HG02571 (cell line): ENCODE measurements around the gene FHIT.

Experiments
- ATAC-seq: cut with Tn5 transposase; IDR thresholded peaks from one replicate; pipeline ENCODE4 v1.9.1; 2021; ENCODE audit warnings: mild to moderate bottlenecking, moderate library complexity; ENCODE audit not compliant: unreplicated experiment

Gene FHIT

DNA sequence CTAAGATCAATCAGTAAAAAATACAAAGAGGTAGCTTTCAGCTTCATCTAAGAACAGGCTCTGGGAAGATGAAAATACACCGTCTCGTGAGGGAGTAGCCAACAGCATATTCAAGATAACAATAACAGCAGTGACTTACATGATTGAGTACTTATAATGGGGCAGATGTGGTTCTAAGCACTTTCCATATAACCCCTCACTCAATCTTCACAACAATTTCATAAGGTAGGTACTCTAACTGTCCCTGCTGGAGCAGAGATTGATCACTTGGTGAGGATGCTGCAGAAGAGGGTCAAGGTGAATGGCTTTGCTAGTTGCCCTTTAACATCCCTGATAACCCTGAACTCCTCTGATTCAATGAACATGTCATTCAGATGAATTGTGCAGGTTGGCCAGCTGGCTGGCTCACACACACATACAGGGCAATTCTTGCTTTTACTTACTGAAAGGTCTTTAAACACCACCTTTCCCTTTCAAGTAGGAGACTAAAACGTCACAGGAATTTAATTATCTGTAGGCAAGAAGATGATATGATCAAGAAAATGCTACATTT lies 1217.3 kb downstream of the FHIT start:
- ATAC-seq = no peak

DNA sequence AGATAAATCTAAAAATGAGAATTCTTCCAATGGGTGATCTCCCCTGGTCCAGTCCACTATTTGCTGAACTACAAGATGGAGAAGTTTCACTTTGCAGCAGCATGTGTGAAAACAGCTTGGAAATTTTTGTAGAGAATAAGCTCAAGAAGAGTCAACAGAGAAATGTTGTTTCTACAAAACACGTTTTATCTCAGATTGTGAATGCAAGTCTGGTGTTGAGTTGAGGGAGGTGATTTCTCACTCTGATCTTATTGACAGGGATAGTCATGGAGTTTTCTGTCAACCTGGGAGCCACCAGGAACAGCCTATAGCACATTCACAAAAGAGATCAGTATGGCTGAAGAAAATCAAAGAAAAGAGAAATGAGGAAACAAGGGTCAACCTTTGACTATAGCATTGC lies 1220.3 kb downstream of the FHIT start:
- ATAC-seq = no peak

DNA sequence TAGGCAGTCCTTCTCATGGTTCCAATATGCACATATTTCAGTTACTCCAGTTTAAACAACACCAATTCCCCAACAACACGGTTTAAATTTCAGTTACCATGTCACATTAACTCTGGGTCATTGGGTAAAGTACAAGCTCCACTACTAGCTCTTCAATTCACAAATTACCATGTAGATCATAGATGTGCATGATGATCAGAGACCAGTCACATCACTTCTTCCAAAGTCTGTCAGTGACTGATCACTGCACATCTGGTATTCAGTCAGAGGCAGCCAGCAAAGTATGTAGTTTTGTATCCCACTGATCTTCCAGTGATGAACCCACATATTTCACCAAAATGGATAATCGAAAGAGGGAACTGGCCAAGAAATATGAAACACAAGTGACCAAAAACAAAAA lies 1223.0 kb downstream of the FHIT start:
- ATAC-seq = no peak

DNA sequence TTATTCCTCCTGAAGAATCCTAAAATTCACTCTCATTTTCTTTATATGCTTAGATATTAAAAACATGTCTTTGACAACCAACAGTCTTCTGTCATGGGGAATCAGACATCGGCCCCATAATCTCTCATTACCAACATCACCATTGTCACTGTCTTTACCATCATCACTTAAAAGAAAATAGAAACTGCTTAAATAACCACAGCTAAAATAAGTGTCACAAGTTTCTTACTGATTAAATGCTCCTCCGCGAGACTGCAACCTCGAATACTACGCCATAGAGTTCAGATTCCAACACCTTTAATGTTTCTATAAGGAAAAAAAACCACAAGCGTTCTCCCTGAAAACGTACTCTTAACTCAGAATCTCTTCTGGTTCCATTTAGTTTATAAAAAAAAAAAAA lies 1223.9 kb downstream of the FHIT start:
- no peak for ATAC-seq

DNA sequence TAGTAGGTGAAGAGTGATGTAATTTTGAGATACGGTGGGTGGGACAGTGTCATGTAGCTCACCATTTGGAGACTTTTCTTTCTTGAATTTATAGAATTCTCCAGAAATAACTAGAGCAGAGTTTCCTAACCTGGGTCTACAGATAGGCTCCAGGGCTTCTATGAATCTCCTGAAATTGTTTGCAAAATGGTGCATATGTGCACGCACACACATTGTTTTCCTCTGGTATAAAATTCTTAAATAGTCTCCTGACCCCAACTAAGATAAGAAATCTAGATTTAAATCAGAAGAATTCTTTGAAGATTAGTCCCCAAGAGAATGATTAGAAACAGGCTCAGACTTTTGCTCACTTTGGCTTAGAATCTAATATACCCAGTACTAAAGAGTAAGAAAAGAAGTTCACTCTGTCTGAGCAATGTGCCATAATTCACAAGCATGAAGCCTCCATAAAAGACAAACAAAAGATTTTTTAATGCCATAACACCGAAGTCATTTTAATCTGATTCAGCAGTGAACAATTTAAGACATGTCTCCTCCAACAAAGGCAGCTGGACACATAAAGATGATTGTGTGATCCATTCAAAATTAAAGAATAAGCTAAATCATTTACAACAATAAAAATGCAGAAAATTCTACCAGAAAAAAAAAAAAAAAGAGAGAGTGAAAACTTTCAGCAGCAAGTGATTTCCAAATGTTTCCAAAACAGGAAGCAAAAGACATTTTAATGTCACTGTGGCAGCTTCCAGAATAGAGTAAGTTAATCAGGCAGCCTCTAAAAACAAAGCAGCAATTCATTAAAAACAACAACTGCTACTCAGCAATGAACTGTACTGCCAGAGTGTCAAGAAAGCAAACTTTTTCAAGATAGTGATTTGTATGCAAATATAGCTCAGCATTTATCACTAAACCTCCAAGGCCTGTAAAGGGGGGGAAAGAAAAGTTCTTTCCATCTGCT lies 1225.9 kb downstream of the FHIT start:
- ATAC-seq = no peak

DNA sequence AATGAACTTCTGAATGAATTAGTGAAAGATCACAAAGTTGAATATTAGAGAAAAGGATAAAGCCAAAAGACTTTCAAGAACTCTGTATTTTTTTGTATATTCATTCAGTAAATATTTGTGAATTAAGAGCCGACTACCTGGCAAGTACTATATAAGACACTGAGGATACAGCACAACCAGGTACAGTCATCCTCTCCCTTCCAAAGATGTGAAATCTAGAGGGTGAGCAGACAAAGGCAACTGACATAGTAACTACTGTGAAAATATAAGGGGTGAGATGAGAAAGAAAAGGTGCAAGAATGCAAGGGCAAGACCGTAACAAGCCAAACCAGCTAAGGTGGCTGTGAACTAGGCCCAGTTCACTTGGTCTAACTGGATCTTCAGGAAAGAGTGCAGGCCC lies 1226.9 kb downstream of the FHIT start:
- no peak for ATAC-seq

DNA sequence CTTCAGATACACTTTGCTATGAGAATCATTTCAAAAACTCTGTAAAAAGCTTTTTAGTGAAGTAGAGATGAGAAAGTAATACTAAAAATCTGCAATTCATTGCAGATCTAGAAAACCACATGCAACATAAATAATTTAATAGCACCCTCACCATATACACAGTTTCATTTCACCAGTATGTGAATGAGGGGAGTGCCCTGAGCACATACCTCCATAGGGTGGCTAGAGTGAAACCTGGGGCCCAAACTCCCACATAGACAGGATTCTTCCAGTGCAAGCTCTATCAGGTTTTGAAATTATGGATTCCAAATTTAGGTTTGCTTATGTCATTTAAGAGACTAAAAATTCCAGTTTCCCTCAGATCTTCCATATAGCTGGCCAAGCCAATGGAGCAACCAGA lies 1228.1 kb downstream of the FHIT start:
- no peak for ATAC-seq

DNA sequence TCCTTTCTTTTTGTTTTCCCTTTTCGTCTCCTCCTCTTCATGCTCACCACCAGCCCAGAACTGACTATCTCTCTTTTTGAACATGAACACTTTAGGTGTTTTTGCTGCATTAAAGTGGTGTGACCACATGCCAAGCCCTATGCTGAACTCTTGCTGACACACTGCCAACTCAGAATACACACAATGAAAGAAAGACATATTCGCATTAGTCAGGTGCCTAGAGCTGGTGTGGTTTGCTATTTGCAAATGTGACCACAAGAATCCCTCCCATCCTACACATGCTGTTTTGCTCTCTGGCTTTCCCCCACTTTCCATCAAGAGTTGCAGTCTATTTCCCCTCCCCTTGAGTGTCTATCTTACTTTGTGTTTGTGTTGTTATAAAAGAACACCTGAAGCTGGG lies 1233.6 kb downstream of the FHIT start:
- ATAC-seq = no peak

DNA sequence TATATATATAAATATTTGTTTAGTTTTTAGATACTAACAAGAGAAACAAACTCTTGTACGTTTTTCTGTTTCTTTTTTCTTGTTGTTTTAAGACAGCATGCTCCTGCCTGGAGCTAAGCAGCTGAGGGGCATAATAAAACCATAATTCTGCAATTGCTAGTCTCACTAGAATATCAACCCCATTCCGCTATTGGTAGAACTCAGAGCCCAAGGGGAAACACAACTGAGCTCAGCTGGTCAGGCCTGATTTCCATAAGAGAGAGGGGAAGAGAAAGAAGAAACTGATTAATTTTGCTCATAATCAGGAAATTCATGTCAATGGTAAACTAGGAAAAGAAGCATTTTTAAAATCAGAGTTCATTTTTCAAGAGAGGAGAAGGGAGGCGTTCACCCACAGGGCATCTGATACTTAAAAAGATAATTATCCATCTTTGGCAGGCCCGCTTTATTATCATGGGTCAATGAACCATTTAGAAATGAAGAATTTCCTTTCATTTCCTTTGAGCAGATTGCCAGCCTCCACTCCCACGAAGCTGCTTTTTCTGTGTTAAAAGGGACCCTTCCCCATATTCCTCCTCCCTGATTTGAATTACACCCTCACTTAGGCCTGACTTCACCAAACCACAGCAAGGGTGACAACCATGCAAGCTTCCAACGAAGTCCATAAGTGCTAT lies 1236.1 kb downstream of the FHIT start:
- no peak for ATAC-seq

DNA sequence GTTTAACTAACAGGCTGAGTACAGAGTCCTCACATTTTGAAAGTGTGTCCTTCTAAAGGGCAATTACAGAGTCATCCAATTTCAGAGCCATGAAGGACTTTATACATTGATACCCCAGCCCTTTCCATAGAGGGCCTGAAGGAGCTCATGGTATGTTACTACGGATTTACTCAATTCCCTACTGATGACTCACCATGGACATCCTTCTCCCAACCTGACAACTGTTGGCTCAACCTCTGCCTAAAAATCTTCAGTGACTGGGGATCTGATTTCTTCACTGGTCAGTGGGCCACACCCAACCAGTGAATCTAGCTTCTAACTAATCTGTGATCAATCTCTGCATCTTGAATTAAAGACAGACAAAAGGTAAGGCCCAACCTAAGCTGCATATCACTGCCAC lies 1238.0 kb downstream of the FHIT start:
- no peak for ATAC-seq

DNA sequence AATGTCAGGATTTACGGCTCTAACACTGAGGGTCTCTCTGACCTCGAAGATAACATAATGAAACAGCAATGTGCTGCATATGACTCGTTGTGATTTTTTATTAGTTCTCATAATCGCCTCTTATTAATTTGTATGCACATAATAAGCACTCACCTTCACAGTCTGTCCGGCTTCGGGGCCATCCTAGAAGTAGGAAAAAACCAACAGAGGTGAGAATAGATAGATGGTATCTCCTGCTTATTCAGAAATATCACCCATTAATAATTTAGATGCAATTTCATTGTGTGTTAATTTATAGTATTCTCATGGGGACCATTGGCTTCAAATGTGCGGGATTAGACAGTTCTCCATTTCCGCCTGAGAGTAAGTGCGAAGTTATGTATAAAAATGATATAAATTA lies 1240.0 kb downstream of the FHIT start:
- no peak for ATAC-seq

DNA sequence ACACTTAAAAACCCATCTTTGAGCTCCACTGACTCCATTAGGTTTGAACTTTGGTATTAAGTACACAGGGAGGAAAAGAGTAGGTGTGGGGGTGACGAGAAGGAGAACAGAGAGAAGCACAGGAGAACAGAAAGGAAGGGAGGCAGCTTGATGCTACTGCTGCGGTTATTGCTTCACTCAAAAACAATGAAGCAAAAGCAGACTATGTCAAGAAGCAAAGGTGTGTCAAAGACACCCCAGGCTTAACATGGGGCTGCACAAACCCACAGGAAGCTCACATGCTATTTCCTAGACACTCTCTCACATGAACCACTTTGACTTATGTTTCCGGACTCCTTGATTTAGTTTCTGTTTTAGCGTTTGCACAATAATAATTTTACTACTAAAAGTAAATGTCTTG lies 1240.5 kb downstream of the FHIT start:
- ATAC-seq = no peak

DNA sequence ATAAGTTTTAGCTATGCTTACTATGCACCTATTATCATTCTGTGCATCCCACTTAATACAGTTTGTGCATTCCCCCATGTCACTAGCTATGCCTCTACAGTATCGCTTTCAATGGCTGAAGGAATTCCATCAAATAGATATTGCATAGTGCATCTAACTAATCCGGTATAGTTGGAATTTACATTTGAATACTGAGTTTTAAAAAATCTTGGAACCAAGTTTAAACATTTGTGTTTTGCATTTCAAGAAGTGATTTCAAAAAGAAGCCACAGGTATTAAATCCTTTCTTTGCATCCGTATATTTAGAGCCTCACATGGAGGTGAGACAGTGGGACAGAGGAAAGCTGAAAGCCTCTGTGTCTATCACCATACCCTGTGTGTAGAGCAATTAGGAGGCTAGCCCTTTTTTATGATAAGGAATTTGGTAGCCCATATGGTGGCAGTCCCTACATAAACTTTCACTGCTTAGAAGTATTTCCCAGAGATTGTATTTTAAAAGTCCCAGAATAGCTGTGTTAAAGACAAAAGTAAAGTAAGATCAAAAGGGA lies 1241.2 kb downstream of the FHIT start:
- no peak for ATAC-seq

DNA sequence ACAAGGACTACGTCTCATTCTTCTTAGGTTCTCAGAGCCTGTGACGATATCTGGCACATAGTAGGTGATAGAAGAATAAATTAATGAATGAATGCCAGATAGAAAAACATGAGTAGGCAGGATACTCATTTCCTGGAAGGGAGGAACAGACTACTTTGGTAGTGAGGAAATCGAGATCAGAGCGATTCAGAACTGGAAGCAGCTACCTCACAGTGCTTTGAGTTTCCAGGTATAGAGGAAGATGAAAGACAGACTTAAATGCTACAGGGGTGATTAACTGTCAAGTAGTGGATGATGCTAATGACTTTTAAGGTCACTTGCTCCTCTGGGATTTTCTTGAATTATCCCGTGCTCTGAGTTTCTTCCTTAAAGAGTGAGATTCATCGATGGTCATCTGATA lies 1249.9 kb downstream of the FHIT start:
- ATAC-seq = no peak

DNA sequence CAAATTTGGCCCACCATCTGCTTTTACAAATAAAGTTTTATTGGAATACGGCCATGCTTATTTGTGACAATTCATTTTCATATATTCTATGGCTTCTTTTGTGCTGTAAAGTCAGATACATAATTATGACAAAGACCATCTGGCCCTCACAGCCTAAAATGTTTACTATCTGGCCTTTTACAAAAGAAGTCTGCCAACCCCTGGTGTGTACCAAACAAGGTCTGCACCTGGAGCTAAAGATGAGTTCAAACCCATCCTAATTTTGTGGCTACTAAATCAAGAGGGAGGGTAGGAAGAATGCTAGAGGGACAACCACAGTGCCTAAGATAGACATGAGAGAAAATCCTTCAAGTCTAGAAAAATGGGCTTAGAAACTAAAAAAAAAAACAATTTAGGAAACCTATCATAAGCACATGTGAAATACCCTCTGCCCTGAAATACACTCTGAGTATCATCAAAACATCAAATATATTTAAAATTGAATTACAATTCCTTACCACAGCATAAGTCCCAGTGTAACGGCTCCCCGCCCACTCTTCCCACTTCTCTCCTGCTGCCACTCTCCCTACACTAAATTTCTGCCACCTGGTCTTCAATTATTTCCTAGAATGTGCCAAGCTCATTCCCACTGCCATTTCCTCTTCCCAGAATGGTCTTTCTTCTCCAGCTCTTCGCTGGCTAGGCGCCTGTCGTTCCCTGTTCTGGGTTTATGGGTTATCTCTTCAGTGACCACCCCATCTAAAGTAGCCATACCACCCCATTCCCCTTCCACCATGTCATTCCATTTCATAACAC lies 1250.7 kb downstream of the FHIT start:
- no peak for ATAC-seq

DNA sequence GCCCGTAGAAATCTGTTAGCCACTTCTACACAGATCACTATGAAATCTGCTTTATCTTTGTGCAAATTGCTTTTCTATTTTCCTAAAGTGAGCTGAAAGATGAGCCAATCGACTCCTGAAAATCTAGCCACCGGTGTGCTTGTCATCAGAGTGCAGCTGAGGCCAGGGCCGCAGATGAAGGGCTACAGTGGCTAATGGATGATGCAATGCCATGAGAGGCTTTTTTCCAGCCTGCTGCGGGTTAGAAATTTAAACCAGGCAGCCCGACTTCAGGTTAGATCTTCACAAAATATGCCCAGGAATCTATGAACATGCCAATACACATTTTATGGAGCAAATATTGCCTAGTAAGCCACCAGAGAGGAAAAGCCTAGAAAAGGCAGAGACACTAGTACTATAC lies 1253.2 kb downstream of the FHIT start:
- ATAC-seq = no peak

DNA sequence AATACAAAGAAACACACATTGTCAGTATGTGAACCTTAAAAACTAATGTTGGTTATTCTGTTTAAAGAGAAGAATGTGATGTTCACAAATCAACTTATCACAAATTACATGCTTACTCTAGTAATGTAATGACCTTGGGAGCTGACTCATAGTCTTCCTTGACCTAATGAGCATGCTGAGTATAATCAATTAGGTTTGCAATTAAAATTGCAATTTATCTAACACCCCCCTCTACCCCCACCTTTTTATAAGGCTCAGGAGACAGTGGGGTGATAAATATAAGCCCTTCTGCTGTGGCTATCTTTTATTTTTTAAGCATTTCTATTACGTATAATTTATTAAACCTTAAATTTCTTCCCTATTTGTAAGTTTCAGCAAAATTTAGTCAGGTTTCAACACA lies 1253.7 kb downstream of the FHIT start:
- ATAC-seq = no peak

DNA sequence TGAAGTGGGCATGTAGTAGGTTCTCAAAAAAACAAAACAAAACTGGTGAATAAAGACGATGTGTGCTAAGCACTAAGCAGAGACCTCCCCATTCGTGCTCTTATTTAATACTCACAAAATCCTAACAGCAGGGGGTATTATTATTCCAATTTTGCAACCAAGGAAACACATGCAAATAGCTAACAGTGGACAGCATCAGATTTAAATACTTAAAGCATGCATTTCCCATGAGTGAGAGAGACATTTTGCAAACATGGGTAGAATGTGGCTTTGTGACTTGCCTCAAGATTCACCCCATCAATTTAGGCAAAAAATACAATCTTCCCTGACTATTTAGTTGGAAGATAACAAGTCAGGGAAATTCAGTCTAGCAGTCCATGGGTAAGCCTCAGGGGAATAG lies 1255.2 kb downstream of the FHIT start:
- no peak for ATAC-seq

DNA sequence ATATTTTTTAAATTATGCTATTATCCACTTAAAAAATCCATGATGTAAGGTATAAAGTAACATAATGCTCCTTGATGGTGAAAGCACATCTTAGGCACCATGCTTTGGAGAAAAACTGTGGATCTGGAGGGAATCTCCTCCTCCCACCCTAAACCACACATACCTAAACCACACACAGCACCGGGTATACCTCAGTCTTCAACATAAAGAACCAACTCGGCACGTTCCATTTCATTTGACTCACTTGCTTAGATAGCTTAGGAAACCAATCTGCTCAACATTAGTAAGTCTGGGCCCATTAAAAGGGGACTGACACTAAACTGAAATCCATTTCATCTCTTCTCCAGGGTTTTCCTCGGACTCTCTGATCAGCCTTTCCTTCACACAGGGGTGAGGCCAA lies 1255.7 kb downstream of the FHIT start:
- ATAC-seq = no peak

DNA sequence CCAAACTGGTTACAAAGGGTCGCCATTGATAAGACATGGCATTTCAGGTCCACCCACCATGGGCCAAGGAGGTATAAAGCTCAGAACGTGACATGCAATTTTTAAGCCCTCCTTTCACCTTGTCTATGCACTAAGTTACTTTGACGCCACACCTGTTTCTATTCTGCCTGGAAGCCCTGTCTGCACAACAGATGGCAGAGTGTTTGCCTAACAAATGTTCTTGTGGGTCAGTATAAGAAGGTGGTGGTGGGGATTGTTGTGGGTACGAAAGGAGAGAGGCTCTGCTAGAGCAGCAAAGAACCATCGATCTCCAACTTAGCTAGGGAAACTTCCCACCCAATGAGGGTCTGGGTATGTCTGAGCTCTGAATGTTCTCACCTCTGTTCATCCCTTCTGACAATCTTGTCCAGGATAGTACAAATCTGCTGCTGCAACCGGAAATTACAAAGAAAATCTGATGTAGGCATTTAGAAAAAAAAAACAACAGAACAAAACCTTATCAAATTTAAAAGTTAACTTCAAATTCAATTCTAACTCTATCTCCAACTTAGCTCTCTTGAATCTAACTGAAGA lies 1256.4 kb downstream of the FHIT start:
- ATAC-seq = no peak

DNA sequence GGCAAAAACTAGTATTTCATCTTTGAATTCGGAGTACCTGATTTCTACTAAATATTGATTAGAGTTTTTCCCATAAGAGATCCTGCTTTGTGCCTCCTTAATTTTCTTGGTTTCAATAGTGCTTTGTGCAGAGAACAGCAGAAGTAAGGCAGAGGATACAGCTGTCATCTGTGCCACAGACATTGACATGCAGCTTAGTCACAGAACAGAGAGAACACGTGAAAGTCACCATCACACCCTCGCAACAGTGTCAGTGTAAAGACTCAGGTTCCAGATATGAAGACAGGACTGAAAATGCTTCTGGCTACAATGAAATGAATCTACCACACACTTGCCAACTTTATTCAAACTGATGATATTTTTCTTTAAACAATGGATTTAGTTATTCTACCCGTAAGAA lies 1258.7 kb downstream of the FHIT start:
- no peak for ATAC-seq
